ENCODE data around the gene MRPS12.

DNA sequence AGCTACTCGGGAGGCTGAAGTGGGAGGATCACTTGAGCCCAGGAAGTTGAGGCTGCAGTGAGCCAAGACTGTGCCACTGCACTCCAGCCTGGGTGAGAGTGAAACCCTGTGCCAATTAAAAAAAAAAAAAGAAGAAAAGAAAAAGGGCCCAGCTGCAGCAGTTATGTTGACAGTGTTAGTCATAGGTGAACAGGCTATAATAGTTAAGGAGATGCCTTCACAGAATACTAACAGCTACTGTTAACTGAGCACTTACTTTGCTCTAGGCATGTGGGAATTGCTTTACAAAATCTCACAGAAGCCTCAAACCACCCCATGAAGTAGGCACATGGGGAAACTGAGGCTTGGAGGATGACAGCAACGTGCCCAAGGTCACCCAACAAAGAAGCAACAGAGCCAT, 40.9 kb downstream of the MRPS12 start:
- TF ChIP-seq, protein P1, sequence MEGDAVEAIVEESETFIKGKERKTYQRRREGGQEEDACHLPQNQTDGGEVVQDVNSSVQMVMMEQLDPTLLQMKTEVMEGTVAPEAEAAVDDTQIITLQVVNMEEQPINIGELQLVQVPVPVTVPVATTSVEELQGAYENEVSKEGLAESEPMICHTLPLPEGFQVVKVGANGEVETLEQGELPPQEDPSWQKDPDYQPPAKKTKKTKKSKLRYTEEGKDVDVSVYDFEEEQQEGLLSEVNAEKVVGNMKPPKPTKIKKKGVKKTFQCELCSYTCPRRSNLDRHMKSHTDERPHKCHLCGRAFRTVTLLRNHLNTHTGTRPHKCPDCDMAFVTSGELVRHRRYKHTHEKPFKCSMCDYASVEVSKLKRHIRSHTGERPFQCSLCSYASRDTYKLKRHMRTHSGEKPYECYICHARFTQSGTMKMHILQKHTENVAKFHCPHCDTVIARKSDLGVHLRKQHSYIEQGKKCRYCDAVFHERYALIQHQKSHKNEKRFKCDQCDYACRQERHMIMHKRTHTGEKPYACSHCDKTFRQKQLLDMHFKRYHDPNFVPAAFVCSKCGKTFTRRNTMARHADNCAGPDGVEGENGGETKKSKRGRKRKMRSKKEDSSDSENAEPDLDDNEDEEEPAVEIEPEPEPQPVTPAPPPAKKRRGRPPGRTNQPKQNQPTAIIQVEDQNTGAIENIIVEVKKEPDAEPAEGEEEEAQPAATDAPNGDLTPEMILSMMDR (IDR thresholded peaks at IDR 0.05; ENCODE audit: insufficient read depth, low read length, poor library complexity, severe bottlenecking): no peak
- TF ChIP-seq EZH2phosphoT487 (conservative IDR thresholded peaks at IDR 0.05; ENCODE audit: low read length): no peak
